ENCODE results near the gene PTGES3.
"Not testable (repeated sequence)": the region's sequence is repeated elsewhere in the genome, so short reads cannot be mapped to it uniquely, and the experiment has no call there.

The PTGES3 gene, protein sequence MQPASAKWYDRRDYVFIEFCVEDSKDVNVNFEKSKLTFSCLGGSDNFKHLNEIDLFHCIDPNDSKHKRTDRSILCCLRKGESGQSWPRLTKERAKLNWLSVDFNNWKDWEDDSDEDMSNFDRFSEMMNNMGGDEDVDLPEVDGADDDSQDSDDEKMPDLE

DNA sequence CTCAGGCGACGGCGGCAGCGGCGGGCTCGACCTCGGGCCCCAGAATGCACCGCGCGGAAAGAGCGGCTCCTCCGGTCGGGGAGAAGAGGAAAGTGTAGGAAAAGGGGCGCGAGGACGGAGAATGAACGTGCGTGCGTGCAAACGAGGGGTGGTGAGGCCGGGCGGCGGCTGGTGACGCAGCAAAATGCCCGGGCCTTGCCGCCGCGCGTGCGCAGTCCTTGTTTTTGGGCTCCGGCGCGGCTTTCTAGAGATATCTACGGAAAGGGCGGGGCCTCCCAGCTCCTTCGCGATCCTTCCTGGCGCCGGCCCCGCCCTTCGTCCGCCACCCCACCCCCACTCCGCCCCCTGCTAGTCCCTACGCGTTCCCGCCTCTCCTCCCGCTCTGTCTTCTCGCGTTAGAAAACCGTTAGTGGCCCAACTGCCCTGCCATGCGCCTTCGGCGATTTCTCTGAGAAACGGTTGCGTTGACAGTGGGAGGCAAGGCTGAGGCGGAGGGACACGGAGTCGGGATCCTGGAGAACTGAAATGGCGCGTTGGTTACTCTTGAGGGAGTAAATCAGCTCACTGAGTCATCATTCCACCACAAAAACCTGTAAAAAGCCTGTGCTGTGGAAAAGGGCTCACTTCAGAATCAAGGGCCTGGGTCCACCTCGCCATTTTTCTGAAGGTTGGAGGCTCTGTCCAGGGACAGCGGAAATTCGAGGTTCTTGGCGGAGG is at the start of gene PTGES3:
Gene PTGES3, minus strand, starts transcription at position 156 of the 717 bp plus-strand sequence. CDS start 285 bp downstream, outside the sequence.
- DNase-seq (ENCODE audit: low spot score), result peak; percentile 98

DNA sequence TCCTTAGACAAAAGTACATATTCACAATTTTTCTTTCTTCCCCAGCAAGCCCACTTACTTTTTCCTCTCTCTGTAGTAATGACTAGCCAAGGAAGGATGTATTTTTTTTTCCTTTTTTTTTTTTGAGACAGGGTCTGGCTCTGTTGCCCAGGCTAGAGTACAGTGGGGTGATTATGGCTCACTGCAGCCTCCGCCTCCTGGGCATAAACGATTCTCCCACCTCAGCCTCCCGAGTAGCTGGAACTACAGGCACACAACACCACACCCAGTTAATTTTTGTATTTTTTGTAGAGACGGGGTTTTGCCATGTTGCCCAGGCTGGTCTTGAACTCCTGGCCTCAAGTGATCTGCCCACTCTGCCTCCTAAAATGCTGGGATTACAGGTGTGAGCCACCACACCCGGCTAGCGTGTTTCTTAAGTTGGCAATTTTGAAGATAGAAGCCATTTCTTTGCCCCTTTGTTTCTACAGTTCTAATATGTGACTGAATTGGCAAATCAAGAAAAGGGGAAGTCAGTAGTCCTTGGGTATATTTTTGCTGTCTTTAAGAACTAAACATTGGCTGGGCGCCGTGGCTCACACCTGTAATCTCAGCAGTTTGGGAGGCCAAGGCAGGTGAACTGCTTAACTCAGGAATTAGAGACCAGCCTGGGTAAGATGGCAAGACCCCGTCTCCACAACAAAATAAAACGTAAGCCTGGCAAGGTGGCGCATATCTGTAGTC is 40.2 kb upstream of the PTGES3 start:
- no peak for DNase-seq (ENCODE audit: low spot score)

DNA sequence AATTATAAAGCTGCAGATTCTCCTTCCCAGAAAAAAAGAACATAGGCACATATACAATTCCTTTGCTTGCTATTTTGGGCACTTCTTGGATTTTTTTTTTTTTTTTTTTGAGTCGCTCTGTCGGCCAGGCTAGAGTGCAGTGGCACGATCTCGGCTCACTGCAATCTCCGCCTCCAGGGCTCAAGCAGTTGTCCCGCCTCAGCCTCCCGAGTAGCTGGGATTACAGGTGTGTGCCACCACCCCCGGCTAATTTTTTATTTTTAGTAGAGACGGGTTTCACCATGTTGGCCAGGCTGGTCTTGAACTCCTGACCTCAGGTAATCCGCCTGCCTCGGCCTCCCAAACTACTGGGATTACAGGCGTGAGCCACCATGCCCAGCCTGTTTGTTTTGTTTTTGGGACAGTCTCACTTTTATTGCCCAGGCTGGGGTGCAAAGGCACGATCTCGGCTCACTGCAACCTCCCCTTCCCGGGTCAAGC is 38.2 kb upstream of the PTGES3 start:
- DNase-seq (ENCODE audit: low spot score), result not testable (repeated sequence)

DNA sequence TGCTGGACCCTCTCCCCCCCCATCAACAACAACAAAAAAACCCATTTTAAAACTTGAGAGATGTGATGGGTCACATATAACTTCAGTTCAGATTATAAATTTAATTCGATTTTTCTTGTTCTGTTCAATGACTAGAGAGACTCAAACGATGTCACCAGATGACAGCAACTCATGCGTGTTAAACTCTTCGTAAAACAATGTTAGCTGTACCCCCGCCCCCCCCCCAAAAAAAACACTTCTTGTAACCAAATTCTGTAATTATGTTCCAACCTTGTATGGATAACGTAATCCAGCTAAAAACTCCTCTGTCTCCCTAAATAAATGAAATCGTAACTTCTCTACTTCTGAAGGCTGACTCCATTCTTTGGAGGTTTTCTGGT is 37.6 kb upstream of the PTGES3 start:
- no peak for DNase-seq (ENCODE audit: low spot score)

DNA sequence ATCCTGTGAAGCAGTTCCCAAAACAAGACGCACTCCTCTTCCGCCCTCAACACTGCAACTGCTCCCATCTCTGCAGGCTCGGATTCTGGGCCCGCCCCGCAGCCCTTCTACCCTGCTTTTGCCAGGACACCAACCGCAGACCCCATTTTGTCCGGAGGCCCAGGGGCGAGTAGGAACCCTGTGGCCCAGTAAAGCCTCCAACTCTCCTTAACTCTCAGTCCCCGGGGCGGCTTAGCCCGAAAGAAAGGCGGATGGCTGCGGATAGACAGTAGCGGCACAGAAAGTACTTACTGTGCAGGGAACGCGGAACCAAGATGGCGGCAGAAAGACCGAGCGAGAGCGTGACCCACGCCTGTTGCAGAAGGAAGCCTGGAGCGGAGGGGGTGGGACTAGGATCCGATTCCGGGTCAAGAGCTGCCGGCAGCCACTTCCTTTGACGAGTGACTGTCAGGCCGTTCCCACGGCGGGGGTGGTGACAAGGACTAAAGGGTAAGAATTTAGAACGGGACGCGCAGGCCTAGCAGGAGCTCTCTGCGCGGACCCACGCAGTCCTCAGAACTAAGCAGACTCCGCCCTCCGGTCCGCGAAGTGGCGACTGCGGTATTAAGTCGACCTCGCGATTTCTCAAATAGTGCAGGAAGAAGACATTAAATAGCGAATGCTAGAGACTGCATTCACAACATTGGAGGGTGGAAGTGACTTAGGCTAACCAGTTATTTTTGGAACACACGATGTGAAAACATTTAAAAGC is 37.1 kb upstream of the PTGES3 start, which contains the start of gene NACA:
Gene NACA, minus strand, starts transcription at position 328 of the 751 bp plus-strand sequence. CDS start 778 bp downstream, outside the sequence.
- peak; percentile 97 for DNase-seq (ENCODE audit: low spot score)

DNA sequence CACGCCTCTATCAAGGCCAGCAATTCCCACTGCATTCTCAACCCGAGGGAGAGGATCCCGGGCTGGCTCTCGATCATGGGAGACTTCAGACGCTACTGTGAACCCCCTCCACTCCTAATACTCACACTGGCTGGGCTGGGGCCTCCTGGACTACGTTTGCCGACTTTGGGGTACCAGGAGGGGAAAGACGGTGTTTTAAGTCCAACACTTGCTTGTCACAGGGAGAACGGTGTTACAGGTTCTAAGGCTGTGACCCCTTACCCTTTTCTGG is 36.6 kb upstream of the PTGES3 start:
- no peak for DNase-seq (ENCODE audit: low spot score)

DNA sequence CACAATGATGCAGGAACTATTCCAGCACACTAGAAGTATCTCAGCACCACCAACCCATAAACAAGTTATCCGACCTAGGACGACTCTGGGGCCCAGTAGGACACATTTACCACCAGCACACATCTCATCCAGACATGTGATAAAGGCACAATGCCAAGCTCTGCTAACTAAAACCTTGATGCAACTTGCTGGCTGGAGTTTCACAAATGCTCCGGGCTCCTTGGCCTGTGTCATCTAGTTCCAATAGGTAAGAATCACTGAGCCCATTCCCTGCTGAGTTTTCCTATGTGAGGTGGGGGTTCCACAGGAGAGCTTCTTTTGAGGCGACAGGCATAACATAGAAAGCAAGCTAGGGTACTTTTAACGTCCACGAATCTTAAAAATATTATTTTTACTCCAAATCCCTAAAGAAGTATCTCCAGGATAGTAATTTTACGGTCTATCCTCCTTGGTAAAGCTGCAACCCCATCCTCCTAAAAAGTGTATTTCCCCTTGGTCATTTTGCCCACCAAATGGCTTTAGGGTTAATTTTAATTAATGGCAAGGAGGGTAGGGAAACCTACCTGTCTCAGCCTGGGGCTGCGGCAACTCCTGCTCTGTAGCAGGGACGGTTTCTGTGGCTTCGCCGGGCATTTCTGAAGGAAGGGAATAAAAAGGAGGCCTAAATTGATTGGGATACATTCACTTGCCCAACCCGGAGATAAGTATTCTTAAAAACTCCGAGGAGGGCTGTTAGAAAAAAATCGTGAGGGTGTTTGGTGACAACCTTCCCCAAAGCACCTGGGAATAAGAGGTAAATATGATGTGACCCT is 36.0 kb upstream of the PTGES3 start:
- DNase-seq (ENCODE audit: low spot score), result no peak

DNA sequence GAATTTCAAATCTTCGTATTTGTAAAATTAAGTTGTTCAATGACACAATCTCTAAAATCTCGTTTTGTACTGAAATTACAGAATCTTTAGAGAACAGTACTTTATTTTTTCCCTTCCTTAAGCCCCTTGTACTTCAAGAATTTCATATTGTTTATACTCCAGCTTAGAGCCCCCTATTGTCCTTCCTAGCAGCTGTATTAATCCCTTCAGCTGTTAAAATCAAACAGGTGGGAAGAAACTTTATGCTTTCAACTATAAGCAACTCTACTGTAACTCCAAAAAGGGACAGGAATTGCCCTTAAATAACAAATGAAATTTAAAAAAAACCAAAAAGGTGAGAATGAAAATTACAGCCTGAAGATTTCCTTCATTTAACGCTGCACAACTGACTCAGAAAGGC is 35.3 kb upstream of the PTGES3 start:
- no peak for DNase-seq (ENCODE audit: low spot score)

DNA sequence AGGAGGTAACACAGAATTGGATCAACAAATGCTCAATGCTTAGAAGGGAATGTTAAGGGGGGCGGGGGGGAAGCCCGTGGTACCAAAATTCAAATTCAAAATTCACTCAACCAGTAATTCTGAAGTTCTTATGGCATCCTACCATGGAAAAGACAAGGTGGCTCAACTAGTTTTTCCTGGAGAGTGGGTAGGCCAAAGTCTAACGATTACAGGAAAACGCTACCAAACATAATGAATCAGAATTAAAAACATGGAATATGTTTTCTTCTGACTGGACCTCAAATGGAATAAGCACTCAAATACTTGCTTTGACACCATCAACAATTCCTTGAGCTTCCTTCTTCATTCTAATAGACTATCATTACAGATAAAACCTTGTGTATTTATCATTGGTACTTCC is 34.7 kb upstream of the PTGES3 start:
- no peak for DNase-seq (ENCODE audit: low spot score)

DNA sequence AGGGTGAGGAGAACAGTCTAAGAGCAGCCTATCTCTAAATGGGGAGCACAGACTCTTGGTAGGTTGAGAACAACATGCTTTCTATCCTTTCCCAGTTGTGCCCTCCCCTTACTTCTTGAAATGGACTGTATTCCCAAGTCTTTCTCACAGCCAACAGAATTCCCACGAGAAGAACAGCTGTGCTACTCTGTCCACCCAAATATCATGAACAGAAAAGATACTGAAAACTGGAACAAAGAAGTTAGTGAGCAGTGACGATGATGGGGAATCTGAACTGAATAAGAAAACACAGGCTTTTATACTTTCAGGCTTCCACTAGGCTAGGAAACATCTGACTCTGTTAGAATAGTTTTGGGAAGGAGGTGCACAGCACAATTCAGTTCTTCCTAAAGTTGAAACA is 33.6 kb upstream of the PTGES3 start:
- no peak for DNase-seq (ENCODE audit: low spot score)

DNA sequence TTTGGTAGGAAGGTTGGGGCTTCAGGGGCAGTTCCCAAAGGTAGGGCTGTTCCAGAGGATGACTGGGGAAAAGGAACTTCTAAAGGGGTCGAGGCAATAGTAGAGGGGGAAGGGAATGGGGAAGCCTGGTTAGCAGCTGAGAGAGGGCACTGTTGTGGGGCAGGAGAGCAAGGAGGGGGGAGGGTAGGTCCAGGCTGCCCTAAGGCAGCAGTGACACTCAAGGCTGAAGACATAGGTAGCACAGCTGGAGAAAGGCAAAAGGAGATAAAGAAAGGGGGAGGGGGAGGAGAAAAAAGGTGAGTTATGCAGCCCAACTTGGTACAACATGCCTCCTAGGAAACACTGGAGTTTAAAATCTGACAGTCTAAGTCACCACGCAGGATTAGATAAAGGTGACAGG is 33.1 kb upstream of the PTGES3 start:
- no peak for DNase-seq (ENCODE audit: low spot score)

DNA sequence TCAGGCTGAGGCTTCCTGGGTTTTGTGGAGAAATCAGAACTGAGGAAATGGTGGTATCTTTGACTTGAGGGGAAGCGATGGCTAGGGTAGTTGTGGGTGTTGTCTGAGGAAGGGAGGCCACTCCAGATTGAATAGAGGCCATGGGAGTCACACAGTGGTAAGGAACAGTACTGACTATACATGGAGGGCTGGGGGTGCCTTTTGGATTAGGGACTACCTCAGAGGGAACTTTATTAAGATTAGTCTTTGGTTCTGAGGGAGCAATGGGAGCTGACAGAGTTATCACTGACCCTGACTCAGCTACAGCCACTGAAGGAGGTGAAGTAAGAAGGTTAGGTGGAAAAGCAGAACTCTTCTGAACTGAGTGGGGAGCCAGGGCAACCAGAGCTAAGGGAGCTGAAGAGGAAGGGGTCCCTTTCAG is 32.7 kb upstream of the PTGES3 start:
- no peak for DNase-seq (ENCODE audit: low spot score)

DNA sequence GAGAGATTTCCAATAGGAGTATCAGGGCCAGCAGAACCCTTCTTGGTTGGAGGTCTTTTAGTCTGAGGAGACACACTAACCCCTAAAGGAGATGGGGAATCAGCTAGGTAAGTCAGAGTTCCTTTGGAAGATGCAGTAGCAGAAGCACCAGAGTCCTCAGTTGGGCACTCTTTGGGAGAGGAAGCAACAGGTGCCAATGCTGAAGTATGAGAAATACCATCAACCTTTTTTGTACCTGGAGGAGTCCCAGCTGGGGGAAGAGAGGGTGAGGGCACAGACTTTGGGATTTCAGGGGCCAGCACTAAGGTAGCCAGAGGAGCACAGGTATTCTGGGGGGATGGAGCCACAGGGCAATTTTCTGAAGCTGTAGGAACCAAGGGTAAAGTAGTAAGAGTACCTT is 31.0 kb upstream of the PTGES3 start:
- DNase-seq (ENCODE audit: low spot score), result no peak

DNA sequence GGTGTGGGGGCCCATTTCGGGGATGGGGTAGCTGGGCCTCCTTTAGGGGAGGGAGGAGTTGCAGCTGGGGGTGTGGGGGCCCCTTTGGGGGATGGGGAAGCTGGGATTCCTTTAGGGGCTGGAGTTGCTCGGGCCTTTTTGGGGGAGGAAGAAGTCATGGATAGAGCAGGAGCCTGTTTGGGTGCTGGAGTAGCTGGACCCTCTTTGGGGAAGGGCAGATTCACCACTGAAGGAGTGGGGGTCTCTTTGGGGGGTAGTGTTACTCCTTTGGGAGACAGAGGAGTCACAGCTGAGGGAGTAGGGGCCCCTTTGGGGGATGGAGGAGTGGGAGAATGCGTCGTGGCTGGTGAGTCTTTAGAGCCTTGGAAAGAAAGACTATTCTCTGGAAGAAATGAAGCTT is 30.6 kb upstream of the PTGES3 start:
- DNase-seq (ENCODE audit: low spot score), result no peak

DNA sequence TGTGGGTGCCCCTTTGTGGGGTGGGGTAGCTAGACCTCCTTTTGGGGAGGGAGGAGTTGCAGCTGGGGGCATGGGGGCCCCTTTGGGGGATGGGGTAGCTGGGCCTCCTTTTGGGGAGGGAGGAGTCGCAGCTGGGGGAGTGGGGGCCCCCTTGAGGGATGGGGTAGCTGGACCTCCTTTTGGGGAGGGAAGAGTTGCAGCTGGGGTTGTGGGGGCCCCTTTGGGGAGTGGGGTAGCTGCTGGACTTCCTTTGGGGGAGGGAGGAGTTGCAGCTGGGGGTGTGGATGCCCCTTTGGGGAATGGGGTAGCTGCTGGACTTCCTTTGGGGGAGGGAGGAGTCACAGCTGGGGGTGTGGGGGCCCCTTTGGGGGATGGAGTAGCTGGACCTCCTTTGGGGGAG is 30.1 kb upstream of the PTGES3 start:
- no peak for DNase-seq (ENCODE audit: low spot score)

DNA sequence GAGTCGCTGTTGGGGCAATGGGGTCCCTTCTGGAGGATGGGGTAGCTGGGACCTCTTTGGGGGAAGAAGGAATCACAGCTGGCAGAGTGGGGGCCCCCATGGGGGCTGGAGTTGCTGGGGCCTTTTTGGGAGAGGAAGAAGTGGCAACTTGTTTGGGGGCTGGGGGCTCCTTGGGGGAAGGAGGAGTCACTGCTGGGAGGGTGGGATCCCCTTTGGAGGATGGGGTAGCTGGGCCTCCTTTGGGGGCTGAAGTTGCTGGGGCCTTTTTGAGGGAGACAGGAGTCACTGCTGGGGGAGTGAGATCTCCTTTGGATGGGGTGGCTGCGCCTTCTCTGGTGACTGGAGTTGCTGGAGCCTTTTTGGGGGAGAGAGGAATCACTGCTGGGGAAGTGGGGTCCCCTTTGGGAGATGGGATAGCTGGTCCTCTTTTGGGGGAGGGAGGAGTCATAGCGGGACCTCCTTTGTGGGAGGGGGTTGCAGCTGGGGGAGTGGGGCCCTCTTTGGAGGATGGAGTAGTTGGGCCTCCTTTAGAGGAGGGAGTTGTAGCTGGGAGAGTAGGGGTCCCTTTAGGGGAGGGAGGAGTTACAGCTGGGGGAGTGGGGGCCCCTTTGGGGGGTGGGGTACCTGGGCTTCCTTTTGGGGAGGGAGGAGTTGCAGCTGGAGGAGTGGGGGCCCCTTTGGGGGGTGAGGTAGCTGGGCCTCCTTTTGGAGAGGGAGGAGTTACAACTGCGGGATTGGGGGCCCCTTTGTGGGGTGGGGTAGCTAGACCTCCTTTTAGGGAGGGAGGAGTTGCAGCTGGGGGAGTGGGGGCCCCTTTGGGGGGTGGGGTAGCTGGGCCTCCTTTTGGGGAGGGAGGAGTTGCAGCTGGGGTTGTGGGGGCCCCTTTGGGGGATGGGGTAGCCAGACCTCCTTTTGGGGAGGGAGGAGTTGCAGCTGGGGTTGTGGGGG is 29.1 kb upstream of the PTGES3 start:
- DNase-seq (ENCODE audit: low spot score), result no peak

DNA sequence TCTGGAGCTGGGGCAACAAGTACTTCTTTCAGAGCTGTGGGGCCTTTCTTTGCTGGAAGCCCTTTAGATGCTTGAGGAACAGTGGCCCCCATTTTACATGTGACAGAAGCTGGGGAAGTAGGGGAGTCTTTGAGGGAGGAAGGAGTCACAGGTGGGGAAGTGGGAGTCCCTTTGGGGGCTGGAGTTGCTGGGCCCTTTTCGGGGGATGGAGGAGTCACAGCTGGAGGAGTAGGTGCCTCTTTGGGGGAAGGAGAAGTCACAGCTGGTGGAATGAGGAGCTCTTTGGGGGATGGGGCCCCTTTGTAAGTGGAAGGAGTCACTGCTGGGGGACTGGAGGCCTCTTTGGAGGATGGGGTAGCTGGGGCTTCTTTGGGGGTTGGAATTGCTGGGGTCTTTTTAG is 28.4 kb upstream of the PTGES3 start:
- DNase-seq (ENCODE audit: low spot score), result no peak

DNA sequence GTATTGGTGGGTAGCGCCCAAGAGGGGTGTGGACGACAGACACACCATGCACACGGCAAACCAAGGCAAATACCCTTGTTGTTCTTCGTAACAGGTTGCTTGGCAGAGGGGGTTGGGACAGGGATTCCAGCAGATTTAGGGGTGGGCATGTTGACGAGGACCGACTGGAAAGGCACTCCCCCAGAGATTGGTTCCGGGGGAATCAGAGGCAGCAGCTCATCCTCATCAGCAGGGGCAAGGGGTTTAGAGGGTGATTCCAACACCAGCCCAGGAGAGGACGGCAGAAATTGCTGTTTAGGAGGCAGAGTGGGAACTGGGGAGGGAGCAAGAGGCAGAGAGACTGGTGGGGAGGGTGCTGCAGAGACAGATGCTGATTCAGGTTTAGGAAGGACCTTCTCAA is 27.7 kb upstream of the PTGES3 start:
- DNase-seq (ENCODE audit: low spot score), result no peak

DNA sequence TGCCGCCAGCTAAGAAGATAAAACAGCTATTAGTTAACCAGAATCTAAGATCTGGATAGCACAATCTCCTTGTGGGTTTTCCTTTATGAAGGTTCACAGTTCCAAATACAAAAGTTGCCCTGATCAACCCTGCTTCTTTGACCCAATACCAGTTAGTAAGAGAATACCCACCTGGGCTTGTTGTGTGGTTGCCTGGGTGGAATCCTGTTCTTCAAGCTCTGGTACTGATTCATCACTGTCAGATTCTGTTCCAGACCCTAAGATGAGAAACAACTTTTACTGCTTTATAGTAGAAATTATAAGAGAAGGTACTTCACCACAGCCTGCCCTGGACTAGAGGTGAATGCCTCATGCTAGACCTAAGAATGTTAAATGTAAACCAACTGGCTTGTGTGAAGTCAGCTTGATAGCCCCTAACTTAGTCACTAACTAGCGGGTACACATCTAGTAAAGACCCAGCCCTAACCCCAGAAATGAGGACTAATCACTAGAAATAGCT is 26.4 kb upstream of the PTGES3 start:
- no peak for DNase-seq (ENCODE audit: low spot score)

DNA sequence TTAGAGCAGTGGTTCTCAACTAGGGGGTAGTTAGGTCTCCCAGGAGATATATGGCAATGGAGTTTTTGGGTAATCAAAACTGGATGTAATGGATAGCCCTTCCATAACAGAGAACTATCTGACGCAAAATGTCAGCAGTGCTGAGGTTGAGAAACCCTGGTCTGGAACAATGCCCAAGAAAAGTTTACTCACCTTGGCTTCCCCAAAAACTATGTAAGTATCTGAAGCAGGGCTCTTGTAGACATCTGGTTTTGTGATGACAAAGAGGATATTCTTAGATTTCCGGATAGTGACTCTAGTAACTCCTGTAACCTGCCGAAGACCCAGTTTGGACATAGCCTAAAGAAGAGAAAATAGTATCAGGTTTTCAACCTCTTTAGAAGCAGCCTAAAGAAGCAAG is 25.3 kb upstream of the PTGES3 start:
- no peak for DNase-seq (ENCODE audit: low spot score)
